ENCODE data around the gene MMP28. TPM values are rescaled to one million over a fixed set of nuclear protein-coding genes. Genes with fewer than 3 reads are reported as not detected.

The MMP28 gene
- total RNA-seq, 4 donors from 2014 or later = 29.1 to 61.0 (median 35.2) TPM

- no peak for DNase-seq
- H3K27ac ChIP-seq = no peak overlapping the region
- peaks cover 9 to 39% (median 16%) of the 10 kb centered on the region in 3 donors for H3K4me1 ChIP-seq
- H3K9me3 ChIP-seq = no peaks in the 10 kb centered on the region
- H3K27me3 ChIP-seq = peaks cover 0 to 16% (median 0%) of the 10 kb centered on the region in 4 donors
- 85 to 94% methylated on average over 5 of the region's 5 CpGs for WGBS, 2 donors
- no peak for TF ChIP-seq CTCF (IDR thresholded peaks at IDR 0.05)
- intact Hi-C loops (cut with DNase I) = no loop called here
- no peak overlapping the region for H3K4me3 ChIP-seq
- H3K36me3 ChIP-seq = peaks cover 0 to 59% (median 15%) of the 10 kb centered on the region in 3 donors
These were observed 67.8 kb downstream of the MMP28 start for GRCh38 chr17:35727635-35728034.

- no peak for TF ChIP-seq CTCF (IDR thresholded peaks at IDR 0.05)
- TF ChIP-seq POLR2A (IDR thresholded peaks at IDR 0.05) = no peak
- no peak for DNase-seq
- Histone ChIP-seq H3K4me3 (no peak overlapping the region), H3K27me3 (peaks cover 0 to 11% (median 0%) of the 10 kb centered on the region in 4 donors), H3K4me1 (peaks cover 9 to 33% (median 10%) of the 10 kb centered on the region in 3 donors), H3K27ac (no peak overlapping the region), H3K9me3 (no peaks in the 10 kb centered on the region), H3K36me3 (peaks cover 0 to 66% (median 15%) of the 10 kb centered on the region in 3 donors)
- 72 to 92% methylated on average over 3 to 5 of the region's 5 CpGs for WGBS, 2 donors
- intact Hi-C loops (cut with DNase I) = no loop called here
These were observed 68.4 kb downstream of the MMP28 start for GRCh38 chr17:35726953-35727460.

GRCh38 chr17:35726127-35726952 is 69.1 kb downstream of the MMP28 start:
- H3K4me3 ChIP-seq = no peak overlapping the region
- intact Hi-C loops (cut with DNase I) = no loop called here
- no peak for TF ChIP-seq CTCF (IDR thresholded peaks at IDR 0.05)
- no peak for TF ChIP-seq POLR2A (IDR thresholded peaks at IDR 0.05)
- peaks cover 0 to 4% (median 0%) of the 10 kb centered on the region in 4 donors for H3K27me3 ChIP-seq
- peaks cover 0 to 72% (median 21%) of the 10 kb centered on the region in 3 donors for H3K36me3 ChIP-seq
- H3K27ac ChIP-seq = peak overlapping the region in 2 of 4 donors; percentile 17 to 42
- WGBS, 2 donors = 38 to 54% methylated on average over 2 to 6 of the region's 6 CpGs
- no peak for DNase-seq
- H3K9me3 ChIP-seq = no peaks in the 10 kb centered on the region
- peaks cover 4 to 27% (median 9%) of the 10 kb centered on the region in 3 donors for H3K4me1 ChIP-seq

- intact Hi-C loops (cut with DNase I) = no loop called here
These were observed 69.7 kb downstream of the MMP28 start for GRCh38 chr17:35725802-35726126.

More at GRCh38 chr17:35725802-35726126, 69.7 kb downstream of the MMP28 start:
- H3K27ac ChIP-seq = peak overlapping the region in 2 of 4 donors; percentile 17 to 42
- peaks cover 0 to 21% (median 3%) of the 10 kb centered on the region in 3 donors for H3K4me1 ChIP-seq
- H3K36me3 ChIP-seq = peaks cover 0 to 78% (median 22%) of the 10 kb centered on the region in 3 donors
- TF ChIP-seq CTCF (IDR thresholded peaks at IDR 0.05) = no peak
- no peak for TF ChIP-seq POLR2A (IDR thresholded peaks at IDR 0.05)
- no peak overlapping the region for H3K4me3 ChIP-seq
- no peaks in the 10 kb centered on the region for H3K9me3 ChIP-seq
- no peak for DNase-seq
- WGBS, 2 donors = 100% methylated on average over 1 of the region's 2 CpGs; no CpG with 5 or more reads in 1 of the 2 donors
- H3K27me3 ChIP-seq = no peaks in the 10 kb centered on the region
